Measurements from ENCODE around the gene PITPNM1.

GRCh38 chr11:67523556-67524479 lies 18.7 kb upstream of the PITPNM1 start:
- TF ChIP-seq CTCF (IDR thresholded peaks at IDR 0.05) = no peak
- no peak for TF ChIP-seq POLR2A (IDR thresholded peaks at IDR 0.05)
